Panc1 (cell line): ENCODE measurements around the gene NOL3. TPM values are rescaled to one million over a fixed set of nuclear protein-coding genes. Genes with fewer than 3 reads are reported as not detected.

ENCODE experiments used
- ATAC-seq: fragments of 200-7000 bp; cut with Tn5 transposase; 2 replicates; pipeline ENCODE4 v1.9.1; 2020; ENCODE audit warnings: mild to moderate bottlenecking, moderate library complexity
- BruUV-seq: library from RNA; stranded (reverse); fragments of 400-500 nt; replicated peaks from 2 replicates; lab custom pipeline; 2021; lab: Mats Ljungman, UMichigan
- CTCF ChIA-PET: fragments of 300-600 bp; sonication (Branson Sonifier 250); formaldehyde crosslinking; loops from one replicate; lab custom pipeline; 2022; ENCODE audit warnings: antibody characterized with exemption; lab: Charles Lee
- POLR2A ChIA-PET: fragments of 300-600 bp; sonication (Branson Sonifier 250); formaldehyde crosslinking; loops from one replicate; lab custom pipeline; 2022; ENCODE audit warnings: antibody characterized with exemption; lab: Charles Lee
- DNase-seq: peaks from one replicate; pipeline ENCODE4 v3.0.0-alpha.2; 2010; ENCODE audit warnings: low read depth, low spot score
- H3K27ac ChIP-seq: 2 replicates; pipeline ENCODE4 v1.5.1; 2011; ENCODE audit warnings: mild to moderate bottlenecking, low read length, inconsistent platforms
- H3K27me3 ChIP-seq: fragments of 200-500 bp; sonication (Bioruptor generic); 2 replicates; pipeline ENCODE4 v1.6.0; 2014; ENCODE audit warnings: low read length, inconsistent platforms; ENCODE audit not compliant: control insufficient read depth, insufficient read depth
- H3K36me3 ChIP-seq: fragments of 200-500 bp; sonication (Bioruptor generic); 2 replicates; pipeline ENCODE4 v1.5.1; 2014; ENCODE audit warnings: inconsistent platforms, mild to moderate bottlenecking, low read length, moderate library complexity; ENCODE audit not compliant: control insufficient read depth, insufficient read depth
- H3K4me1 ChIP-seq: 2 replicates; pipeline ENCODE4 v1.5.1; 2011; ENCODE audit warnings: inconsistent platforms, mild to moderate bottlenecking, low read length, moderate library complexity; ENCODE audit not compliant: control insufficient read depth, insufficient read depth
- H3K4me3 ChIP-seq, 2 experiments: 2 replicates each; pipeline ENCODE4 v1.5.1; 2011 to 2012; ENCODE audit warnings: low read depth in 2 of 2, low read length in 2 of 2, mild to moderate bottlenecking in 2 of 2, inconsistent platforms in 1 of 2, moderate library complexity in 1 of 2
- H3K9me3 ChIP-seq: fragments of 200-500 bp; sonication (Bioruptor generic); 2 replicates; pipeline ENCODE4 v1.5.1; 2014; ENCODE audit warnings: low read depth, mild to moderate bottlenecking, inconsistent platforms, low read length, moderate library complexity; ENCODE audit not compliant: control insufficient read depth, insufficient read depth
- CTCF ChIP-seq: fragments of 450-650 bp; IDR thresholded peaks from 2 replicates; pipeline ENCODE4 v1.5.1; 2017; ENCODE audit warnings: mild to moderate bottlenecking
- POLR2AphosphoS5 ChIP-seq: IDR thresholded peaks from 2 replicates; pipeline ENCODE4 v1.6.1; 2012; ENCODE audit warnings: mild to moderate bottlenecking, low read depth, low read length, moderate library complexity
- SIN3A ChIP-seq: IDR thresholded peaks from 2 replicates; pipeline ENCODE4 v1.6.1; 2012; ENCODE audit warnings: low read depth, mild to moderate bottlenecking, low read length, moderate library complexity, borderline replicate concordance; ENCODE audit not compliant: insufficient read depth
- TCF7L2 ChIP-seq: IDR thresholded peaks from 2 replicates; pipeline ENCODE4 v1.6.1; 2011; ENCODE audit warnings: mild to moderate bottlenecking, low read depth, low read length, inconsistent platforms
- in situ Hi-C: cut with HindIII; loops from 2 replicates; pipeline ENCODE4 v1.10.0; 2016; ENCODE audit warnings: low sequenced_read_pairs, low pct_unique_long_range_greater_than_20kb
- intact Hi-C: fragments of 100-400 bp; cut with micrococcal nuclease; formaldehyde crosslinking; loops from one replicate; pipeline ENCODE4 v1.10.0; 2022; ENCODE audit not compliant: unreplicated experiment
- total RNA-seq: library from RNA; stranded (reverse); gene quantifications from one replicate; pipeline ENCODE4 v1.2.1, GENCODE V29; 2021; ENCODE audit not compliant: unreplicated experiment
- TF ChIP-seq, protein P1 (sequence below), 2 experiments: IDR thresholded peaks; 2 replicates each; pipeline ENCODE4 v1.6.1; 2011 to 2012; ENCODE audit warnings: low read depth in 2 of 2, control low read depth in 1 of 2, low read length in 1 of 2, mild to moderate bottlenecking in 1 of 2, moderate library complexity in 1 of 2; ENCODE audit not compliant: insufficient read depth in 1 of 2

NOL3 gene
- total RNA-seq, 1 experiment from 2014 or later, result 27.9 TPM

GRCh38 chr16:67148221-67148620 is 22.1 kb upstream of the NOL3 start:
- ATAC-seq, result no peak
- no peaks in the 10 kb centered on the region for H3K9me3 ChIP-seq
- TF ChIP-seq, protein P1, sequence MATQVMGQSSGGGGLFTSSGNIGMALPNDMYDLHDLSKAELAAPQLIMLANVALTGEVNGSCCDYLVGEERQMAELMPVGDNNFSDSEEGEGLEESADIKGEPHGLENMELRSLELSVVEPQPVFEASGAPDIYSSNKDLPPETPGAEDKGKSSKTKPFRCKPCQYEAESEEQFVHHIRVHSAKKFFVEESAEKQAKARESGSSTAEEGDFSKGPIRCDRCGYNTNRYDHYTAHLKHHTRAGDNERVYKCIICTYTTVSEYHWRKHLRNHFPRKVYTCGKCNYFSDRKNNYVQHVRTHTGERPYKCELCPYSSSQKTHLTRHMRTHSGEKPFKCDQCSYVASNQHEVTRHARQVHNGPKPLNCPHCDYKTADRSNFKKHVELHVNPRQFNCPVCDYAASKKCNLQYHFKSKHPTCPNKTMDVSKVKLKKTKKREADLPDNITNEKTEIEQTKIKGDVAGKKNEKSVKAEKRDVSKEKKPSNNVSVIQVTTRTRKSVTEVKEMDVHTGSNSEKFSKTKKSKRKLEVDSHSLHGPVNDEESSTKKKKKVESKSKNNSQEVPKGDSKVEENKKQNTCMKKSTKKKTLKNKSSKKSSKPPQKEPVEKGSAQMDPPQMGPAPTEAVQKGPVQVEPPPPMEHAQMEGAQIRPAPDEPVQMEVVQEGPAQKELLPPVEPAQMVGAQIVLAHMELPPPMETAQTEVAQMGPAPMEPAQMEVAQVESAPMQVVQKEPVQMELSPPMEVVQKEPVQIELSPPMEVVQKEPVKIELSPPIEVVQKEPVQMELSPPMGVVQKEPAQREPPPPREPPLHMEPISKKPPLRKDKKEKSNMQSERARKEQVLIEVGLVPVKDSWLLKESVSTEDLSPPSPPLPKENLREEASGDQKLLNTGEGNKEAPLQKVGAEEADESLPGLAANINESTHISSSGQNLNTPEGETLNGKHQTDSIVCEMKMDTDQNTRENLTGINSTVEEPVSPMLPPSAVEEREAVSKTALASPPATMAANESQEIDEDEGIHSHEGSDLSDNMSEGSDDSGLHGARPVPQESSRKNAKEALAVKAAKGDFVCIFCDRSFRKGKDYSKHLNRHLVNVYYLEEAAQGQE (IDR thresholded peaks at IDR 0.05; ENCODE audit: insufficient read depth in 1 of 2, low read depth in 2 of 2, low read length in 1 of 2), result no peak
- TF ChIP-seq TCF7L2, result no peak
- no peak for TF ChIP-seq CTCF
- no peak for TF ChIP-seq POLR2AphosphoS5
- no peak for TF ChIP-seq SIN3A
- in situ Hi-C loops (no loop called here), intact Hi-C loops (no loop called here)
- peaks cover 5% of the 10 kb centered on the region; the same call in 1 of the 2 replicates for H3K36me3 ChIP-seq
- ChIA-PET CTCF (no interaction called here), POLR2A (no interaction called here)
- H3K27ac ChIP-seq, result no peak overlapping the region
- no peak for DNase-seq
- H3K4me3 ChIP-seq, result no peak overlapping the region
- peaks cover 5% of the 10 kb centered on the region for H3K4me1 ChIP-seq
- H3K27me3 ChIP-seq, result no peaks in the 10 kb centered on the region
- BruUV-seq, result no TSS peak

- H3K27ac ChIP-seq, result no peak overlapping the region
- H3K9me3 ChIP-seq, result no peaks in the 10 kb centered on the region
- DNase-seq, result no peak
- no peaks in the 10 kb centered on the region for H3K27me3 ChIP-seq
- ChIA-PET CTCF (no interaction called here), POLR2A (no interaction called here)
- intact Hi-C loops, result no loop called here
- no peak overlapping the region for H3K4me3 ChIP-seq
- in situ Hi-C loops, result no loop called here
- TF ChIP-seq CTCF (no peak), POLR2AphosphoS5 (no peak), TCF7L2 (no peak), SIN3A (no peak)
- TF ChIP-seq, protein P1 (IDR thresholded peaks at IDR 0.05; ENCODE audit: insufficient read depth in 1 of 2, low read depth in 2 of 2, low read length in 1 of 2), result no peak
- H3K4me1 ChIP-seq, result peaks cover 5% of the 10 kb centered on the region
- ATAC-seq, result no peak
- peaks cover 5% of the 10 kb centered on the region; the same call in 1 of the 2 replicates for H3K36me3 ChIP-seq
- BruUV-seq, result no TSS peak
These were observed 21.6 kb upstream of the NOL3 start for GRCh38 chr16:67148656-67149275.
